ENCODE results near the gene DFFB.

The DFFB gene

GRCh38 chr1:3865606-3866160 is 8.4 kb downstream of the DFFB start (continued):
- TF ChIP-seq ZBTB11 (tag by site-specific recombination; conservative IDR thresholded peaks at IDR 0.05; ENCODE audit: low read depth): no peak
- no peak for TF ChIP-seq ZNF624 (tag by site-specific recombination; IDR thresholded peaks at IDR 0.05)
- no peak for TF ChIP-seq ZNF548 (tag by site-specific recombination; IDR thresholded peaks at IDR 0.05)
- TF ChIP-seq ZNF335 (tag by site-specific recombination; conservative IDR thresholded peaks at IDR 0.05): no peak
- no peak for TF ChIP-seq ZFP3 (tag by site-specific recombination; IDR thresholded peaks at IDR 0.05; ENCODE audit: low read depth)
- TF ChIP-seq, protein P1, sequence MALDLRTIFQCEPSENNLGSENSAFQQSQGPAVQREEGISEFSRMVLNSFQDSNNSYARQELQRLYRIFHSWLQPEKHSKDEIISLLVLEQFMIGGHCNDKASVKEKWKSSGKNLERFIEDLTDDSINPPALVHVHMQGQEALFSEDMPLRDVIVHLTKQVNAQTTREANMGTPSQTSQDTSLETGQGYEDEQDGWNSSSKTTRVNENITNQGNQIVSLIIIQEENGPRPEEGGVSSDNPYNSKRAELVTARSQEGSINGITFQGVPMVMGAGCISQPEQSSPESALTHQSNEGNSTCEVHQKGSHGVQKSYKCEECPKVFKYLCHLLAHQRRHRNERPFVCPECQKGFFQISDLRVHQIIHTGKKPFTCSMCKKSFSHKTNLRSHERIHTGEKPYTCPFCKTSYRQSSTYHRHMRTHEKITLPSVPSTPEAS (tag by site-specific recombination; IDR thresholded peaks at IDR 0.05): no peak
- TF ChIP-seq GFI1B (tag by site-specific recombination; IDR thresholded peaks at IDR 0.05): no peak
- TF ChIP-seq GLI2 (tag by site-specific recombination; IDR thresholded peaks at IDR 0.05; ENCODE audit: borderline replicate concordance, low read depth): no peak

DNA sequence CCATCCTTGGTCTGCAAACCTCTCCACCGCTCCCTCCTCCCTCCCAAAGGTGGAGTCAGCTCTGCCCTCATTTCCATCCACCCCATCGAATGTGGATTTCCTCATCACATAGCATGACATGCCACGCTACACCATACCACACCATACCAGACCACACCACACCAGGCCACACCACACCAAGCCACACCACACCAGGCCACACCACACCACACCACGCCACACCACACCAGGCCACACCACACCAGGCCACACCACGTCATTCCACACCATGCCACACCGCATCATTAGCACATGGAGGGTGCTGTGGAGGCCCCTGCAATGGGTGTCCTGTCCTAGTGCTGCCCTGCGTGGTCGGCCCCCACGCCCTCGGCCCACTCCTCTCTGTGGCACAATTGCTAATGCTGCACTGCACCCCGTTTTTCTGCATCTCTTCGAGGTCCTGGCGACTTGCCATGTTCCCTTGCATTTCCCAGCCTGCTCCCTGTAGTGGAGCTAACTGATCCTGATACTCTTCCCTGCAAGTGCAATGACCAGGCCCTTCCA is 11.3 kb downstream of the DFFB start:
- no peaks in the 10 kb centered on the region for H3K9me3 ChIP-seq (ENCODE audit: control insufficient read depth, insufficient read depth, low read depth, low read length)
- TF ChIP-seq ZNF76 (tag by site-specific recombination; IDR thresholded peaks at IDR 0.05; ENCODE audit: borderline replicate concordance, low read depth): no peak
- no peak for TF ChIP-seq ZNF645 (tag by site-specific recombination; IDR thresholded peaks at IDR 0.05)
- TF ChIP-seq HOXC10 (CRISPR knock-in tag; IDR thresholded peaks at IDR 0.05): no peak
- TF ChIP-seq ZNF23 (tag by site-specific recombination; IDR thresholded peaks at IDR 0.05; ENCODE audit: borderline replicate concordance): no peak
- POLR2A ChIA-PET: no interaction called here

DNA sequence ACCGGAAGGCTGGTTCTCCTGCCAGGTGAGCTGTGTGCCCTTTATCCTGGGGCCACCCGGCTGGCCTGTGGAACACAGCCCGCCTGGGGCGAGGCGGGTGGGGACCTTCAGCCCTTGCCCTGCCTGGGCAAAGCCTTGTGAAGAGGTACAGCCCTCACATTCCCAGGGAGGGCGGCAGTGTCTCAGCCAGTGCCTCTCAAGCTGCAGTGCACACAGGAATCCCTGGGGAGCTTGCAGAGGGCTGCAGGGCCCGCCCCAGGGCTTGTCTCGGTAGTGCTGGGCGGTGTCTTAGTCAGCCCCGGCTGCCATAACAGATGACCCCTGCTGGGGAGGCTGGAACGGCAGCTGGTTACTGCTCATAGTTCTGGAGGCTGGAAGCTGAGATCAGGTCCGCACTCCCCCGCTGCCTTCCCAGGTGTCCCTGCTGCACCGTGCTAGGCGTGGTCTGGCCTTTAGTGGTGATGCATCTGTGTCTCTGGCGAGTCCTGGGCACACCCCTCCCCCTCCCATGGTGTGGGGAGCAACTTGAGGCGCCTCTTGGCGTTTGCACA is 12.6 kb downstream of the DFFB start:
- Histone ChIP-seq H3K27ac (ENCODE audit: extremely low read depth, low read depth, low read length) (no peak overlapping the region), H3K4me1 (ENCODE audit: control insufficient read depth, insufficient read depth, low read length) (no peaks in the 10 kb centered on the region), H3K4me3 (ENCODE audit: low read depth, low read length) (no peak overlapping the region), H3K36me3 (ENCODE audit: control insufficient read depth in 2 of 2, insufficient read depth in 1 of 2, low read length in 2 of 2) (peaks cover 9 to 68% of the 10 kb centered on the region in 2 experiments; a peak in 2 of 3 replicates), H3K9me3 (ENCODE audit: control insufficient read depth, insufficient read depth, low read depth, low read length) (no peaks in the 10 kb centered on the region)
- TF ChIP-seq ZIC2 (tag by site-specific recombination; IDR thresholded peaks at IDR 0.05) (peak; percentile 32; the same call in 1 of the 2 replicates), KLF1 (tag by site-specific recombination; IDR thresholded peaks at IDR 0.05) (peak; percentile 98), ZSCAN16 (tag by site-specific recombination; IDR thresholded peaks at IDR 0.05) (no peak)
- ChIA-PET CTCF (no interaction called here), POLR2A (no interaction called here)

More for the DNA sequence above, 11.3 kb downstream of the DFFB start:
- Histone ChIP-seq H3K4me1 (ENCODE audit: control insufficient read depth, insufficient read depth, low read length) (no peaks in the 10 kb centered on the region), H3K27ac (ENCODE audit: extremely low read depth, low read depth, low read length) (no peak overlapping the region), H3K4me3 (ENCODE audit: low read depth, low read length) (no peak overlapping the region), H3K36me3 (ENCODE audit: control insufficient read depth in 2 of 2, insufficient read depth in 1 of 2, low read length in 2 of 2) (peaks cover 8 to 56% of the 10 kb centered on the region in 2 experiments; a peak in 2 of 3 replicates)
- CTCF ChIA-PET: interaction anchor here (0.6 kb wide), 1 partner anchor 384 kb away, joined by 3 read pairs; no protein-coding TSS in a partner anchor

Data from HEK293 (cell line).